Raji (cell line): ENCODE measurements around the gene TRIM59.
A peak's percentile ranks its signal among the peaks of the same experiment; 100 is the strongest.

Source experiments
- POLR2A ChIP-seq: IDR thresholded peaks from 2 replicates; pipeline ENCODE4 v1.6.1; 2011; ENCODE audit warnings: low read depth, low read length, control low read depth; ENCODE audit not compliant: insufficient read depth

The TRIM59 gene

DNA sequence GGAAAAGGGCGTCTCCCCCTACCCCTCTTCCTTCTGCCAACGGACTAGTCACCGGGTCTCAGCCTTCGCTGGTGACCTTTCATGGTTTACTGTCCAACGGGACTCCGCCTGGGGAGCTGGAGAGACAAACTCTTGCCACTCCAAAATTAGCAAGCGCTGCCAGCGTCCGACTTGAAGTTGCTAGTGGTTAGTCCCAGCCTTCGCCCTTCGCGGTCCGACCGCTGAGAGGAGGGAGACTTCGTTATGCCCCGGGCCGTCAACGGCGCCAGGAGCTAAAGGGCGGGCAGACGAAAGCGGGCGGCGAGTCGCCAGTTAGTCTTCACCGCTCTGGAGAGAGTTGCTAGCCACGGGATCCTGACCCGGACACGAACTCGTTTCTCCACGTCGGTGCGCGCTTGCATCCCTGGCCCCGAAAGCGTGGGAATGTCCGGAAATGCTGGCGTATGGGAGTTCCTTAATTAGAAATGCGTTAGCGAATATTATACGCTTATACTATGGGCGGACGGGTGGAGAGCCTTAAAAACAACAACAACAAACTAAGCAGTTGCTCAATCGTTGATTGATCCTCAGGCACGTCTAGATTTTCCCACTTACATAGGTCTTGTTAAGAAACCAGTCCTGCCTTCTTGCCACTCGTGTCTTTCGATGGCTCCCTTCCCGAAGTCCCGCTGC lies 49.4 kb downstream of the TRIM59 start:
- TF ChIP-seq POLR2A, result no peak

DNA sequence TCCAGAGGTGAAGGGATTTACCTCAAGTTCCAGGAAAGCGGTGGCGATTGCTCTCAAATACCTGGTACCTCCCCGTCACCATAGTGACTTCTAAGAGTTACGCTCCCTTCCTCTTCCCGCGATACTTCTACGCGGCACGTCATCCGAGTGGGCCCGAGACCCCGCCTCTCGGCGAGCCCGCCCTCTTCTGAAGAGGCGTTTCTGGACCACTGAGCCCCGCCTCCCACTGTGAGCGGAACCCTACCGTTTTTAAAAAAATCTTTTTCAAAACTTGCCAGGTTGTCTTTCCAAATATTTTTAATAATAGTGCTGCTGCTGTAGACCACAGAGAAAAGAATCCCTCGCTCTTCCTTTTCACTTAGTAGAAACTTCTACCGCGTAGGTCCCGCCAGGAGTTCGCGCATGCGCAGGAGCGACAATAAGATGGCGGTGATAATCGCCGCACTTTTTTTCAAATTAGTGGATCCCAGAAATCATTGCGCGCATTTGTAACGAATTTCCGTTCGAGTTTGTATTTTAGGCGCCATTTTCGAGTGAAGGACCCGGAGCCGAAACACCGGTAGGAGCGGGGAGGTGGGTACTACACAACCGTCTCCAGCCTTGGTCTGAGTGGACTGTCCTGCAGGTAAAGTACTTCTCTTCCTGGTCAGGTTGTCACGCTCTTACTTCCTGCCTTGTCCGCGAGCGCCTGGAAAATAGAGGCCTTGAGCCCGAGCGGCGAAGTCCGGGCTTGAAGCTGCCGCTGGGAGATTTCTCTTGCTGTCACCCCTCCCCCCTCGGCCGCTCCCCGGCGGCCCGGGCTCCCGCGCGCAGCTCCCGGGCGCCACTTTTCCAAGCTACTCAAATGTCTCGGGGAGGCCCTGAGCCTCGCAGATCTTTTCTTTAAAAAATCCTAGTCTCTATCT lies 50.2 kb downstream of the TRIM59 start, which contains the start of the genes IFT80 and SMC4:
Gene IFT80 (minus strand): TSS at position 101 of the 905 bp plus-strand sequence. CDS start 14,625 bp downstream, outside the sequence.
Gene SMC4 (plus strand): TSS at position 526 of the 905 bp plus-strand sequence. CDS start 1,177 bp downstream, outside the sequence.
- peak; percentile 88 for TF ChIP-seq POLR2A

DNA sequence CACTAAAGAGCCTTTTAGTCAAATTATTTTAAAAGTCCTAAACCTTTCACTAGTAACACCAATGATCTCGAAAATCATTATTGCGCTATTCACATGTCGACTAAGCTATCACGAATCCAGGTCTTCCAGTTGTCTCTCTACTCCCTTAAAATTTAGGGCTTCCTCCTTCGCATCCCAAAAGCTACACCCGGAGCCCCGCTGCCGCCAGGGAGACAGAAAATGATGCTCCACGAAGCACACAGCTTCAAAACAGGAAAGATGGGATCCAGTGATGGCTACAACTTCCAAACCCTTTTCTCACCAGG lies 50.8 kb downstream of the TRIM59 start:
- TF ChIP-seq POLR2A, result no peak

DNA sequence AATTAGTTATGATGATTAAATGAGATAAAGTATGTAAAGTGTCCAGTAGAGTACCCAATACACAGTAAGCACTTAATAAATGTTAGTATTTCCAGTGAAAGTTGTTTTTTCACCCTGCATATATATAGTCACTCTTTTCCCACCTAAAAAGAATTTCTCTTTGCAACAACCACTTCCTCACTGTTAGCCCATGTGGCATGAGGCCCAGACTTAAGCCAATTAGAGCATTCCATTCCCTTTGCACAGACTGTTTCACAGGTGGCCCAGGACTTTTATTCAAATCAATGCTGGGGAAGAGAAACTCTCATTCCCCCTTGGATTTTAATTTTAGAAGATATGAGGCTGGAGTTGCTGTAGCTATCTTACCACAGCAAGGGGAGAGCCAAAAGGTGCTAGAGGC lies 54.3 kb downstream of the TRIM59 start:
- TF ChIP-seq POLR2A, result no peak

DNA sequence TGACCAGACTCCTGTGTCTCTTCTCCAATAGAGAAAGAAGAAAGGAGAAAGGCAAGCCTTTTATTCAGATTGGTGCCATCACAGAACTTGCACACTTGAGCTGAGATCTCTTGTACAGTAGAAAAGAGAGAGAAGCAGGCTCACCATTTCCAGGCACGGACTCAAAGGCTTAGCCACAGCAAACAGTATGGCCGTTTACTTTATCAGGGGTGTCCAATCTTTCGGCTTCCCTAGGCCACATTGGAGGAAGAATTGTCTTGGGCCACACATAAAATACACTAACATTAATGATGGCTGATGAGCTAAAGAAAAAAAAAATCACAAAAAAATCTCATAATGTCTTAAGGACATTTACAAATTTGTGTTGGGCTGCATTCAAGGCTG lies 55.6 kb downstream of the TRIM59 start:
- no peak for TF ChIP-seq POLR2A

DNA sequence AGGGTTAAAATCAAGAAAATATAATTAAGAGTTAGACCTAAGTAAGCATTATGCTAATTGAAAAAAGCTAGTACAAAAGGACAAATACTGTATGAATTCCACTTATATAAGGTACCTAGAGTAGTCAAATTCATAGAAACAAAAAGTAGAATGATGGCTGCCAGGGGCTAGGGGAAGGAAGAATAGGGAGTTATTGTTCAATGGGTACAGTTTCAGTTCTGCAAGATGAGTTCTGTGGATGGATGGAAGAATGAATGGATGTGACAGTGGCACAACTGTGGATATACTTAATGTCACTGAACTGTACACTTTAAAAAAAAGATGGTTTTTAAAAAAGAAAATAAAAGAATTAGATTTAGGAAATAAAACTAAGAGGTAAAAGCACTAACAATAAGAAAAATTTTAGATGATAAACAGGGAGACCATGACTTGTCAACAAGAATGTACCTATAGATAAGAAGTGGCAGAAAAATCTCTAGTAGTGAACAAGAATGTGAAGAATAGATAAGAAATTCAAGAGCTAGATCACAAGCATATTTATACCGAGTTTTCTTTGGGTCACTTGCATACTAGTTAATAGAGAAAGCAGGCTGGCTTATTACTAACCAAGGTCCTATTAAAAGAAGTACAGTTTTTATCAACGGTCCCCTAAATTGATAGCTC lies 56.1 kb downstream of the TRIM59 start:
- no peak for TF ChIP-seq POLR2A

DNA sequence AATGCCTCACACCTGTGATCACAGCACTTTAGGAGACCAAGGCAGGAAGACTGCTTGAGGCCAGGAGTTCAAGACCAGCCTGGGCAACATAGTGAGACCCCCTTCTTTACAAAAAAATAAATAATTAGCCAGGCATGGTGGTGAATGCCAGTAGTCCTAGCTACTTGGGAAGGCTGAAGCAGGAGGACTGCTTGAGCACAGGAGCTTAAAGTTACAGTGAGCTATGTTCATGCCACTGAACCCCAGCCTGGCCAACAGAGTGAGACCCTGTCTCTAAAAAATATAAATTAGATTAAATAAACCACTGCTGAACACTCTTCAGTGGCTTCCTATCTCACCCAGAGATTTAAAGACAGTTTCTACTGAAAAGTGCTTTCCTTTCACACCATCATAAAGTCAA lies 56.8 kb downstream of the TRIM59 start:
- no peak for TF ChIP-seq POLR2A

DNA sequence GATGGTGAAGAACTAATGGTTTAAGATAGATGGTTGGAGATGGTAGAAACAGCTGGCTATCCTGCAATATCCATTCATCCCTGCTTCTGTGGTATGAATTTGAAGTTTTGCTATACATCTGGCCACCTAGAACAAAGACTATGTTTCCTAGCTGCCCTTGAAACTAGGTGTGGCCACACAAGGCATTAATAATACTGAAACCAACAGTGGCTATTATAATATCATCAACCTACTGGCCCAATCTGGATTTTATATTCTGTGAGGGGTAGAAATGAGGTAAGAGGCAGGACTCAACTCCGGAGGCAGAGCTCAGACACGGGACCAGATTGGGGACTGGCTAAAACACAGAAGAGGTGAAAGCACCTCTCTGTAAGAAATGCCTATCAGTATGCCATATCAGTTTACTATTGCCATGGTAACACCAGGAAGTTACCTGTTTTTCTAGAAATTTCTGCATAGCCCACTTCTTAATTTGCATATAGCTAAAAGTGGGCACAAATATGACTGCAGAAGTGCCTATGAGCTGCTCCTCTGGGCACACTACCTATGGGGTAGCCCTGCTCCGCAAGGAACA lies 58.9 kb downstream of the TRIM59 start:
- no peak for TF ChIP-seq POLR2A
